Measurements from ENCODE around the gene ADAMTS8.

GRCh38 chr11:130452176-130452575 is 23.8 kb upstream of the ADAMTS8 start:
- TF ChIP-seq SP1 (IDR thresholded peaks at IDR 0.05) = no peak
- TF ChIP-seq, protein P1, sequence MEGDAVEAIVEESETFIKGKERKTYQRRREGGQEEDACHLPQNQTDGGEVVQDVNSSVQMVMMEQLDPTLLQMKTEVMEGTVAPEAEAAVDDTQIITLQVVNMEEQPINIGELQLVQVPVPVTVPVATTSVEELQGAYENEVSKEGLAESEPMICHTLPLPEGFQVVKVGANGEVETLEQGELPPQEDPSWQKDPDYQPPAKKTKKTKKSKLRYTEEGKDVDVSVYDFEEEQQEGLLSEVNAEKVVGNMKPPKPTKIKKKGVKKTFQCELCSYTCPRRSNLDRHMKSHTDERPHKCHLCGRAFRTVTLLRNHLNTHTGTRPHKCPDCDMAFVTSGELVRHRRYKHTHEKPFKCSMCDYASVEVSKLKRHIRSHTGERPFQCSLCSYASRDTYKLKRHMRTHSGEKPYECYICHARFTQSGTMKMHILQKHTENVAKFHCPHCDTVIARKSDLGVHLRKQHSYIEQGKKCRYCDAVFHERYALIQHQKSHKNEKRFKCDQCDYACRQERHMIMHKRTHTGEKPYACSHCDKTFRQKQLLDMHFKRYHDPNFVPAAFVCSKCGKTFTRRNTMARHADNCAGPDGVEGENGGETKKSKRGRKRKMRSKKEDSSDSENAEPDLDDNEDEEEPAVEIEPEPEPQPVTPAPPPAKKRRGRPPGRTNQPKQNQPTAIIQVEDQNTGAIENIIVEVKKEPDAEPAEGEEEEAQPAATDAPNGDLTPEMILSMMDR (IDR thresholded peaks at IDR 0.05; ENCODE audit: low read depth, low read length, missing input control) = no peak
- TF ChIP-seq TAF1 (conservative IDR thresholded peaks at IDR 0.05) = no peak
- TF ChIP-seq YY1 (IDR thresholded peaks at IDR 0.05) = no peak
- no peak for TF ChIP-seq MAX (IDR thresholded peaks at IDR 0.05)
- TF ChIP-seq HNF4G (IDR thresholded peaks at IDR 0.05) = no peak
- TF ChIP-seq EGR1 (IDR thresholded peaks at IDR 0.05; ENCODE audit: low read depth in 2 of 2) = no peak
- no peak for TF ChIP-seq JUND (IDR thresholded peaks at IDR 0.05)
- TF ChIP-seq FOXA2 (IDR thresholded peaks at IDR 0.05) = no peak
- no peak for TF ChIP-seq ATF3 (IDR thresholded peaks at IDR 0.05)
- TF ChIP-seq GABPA (IDR thresholded peaks at IDR 0.05 in 1 of 2, conservative IDR thresholded peaks at IDR 0.05 in 1 of 2) = no peak
- no peak for TF ChIP-seq HNF4A (conservative IDR thresholded peaks at IDR 0.05)
- TF ChIP-seq NR2F2 (IDR thresholded peaks at IDR 0.05) = no peak
- TF ChIP-seq RXRA (IDR thresholded peaks at IDR 0.05) = no peak

All from liver (tissue), 3 donors.